GM21576 (cell line): Measurements from ENCODE around the gene DNAH1.
"Not testable (repeated sequence)": the region's sequence is repeated elsewhere in the genome, so short reads cannot be mapped to it uniquely, and the experiment has no call there.

Experiments used
- ATAC-seq: cut with Tn5 transposase; IDR thresholded peaks from one replicate; pipeline ENCODE4 v1.9.1; 2021; ENCODE audit warnings: mild to moderate bottlenecking, moderate library complexity; ENCODE audit not compliant: unreplicated experiment

Gene DNAH1

DNA sequence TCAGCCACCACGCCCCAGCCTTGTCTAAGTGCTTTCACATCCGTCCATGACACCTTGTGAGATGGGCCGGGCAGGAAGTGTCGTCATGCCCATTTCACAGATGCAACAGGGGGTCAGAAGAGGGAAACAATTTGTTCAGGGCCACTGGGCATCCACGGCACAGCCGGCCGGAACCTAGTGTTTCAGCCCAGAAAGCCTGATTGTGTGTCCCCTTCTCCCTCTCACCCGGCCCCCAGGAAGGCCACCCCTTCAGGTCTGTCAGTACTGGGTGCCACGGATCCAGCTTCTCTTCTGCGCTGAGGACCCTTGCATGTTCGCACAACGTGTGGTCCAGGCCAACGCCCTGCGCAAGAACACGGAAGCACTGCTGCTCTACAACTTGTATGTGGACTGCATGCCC lies 15.8 kb downstream of the DNAH1 start:
- no peak for ATAC-seq

DNA sequence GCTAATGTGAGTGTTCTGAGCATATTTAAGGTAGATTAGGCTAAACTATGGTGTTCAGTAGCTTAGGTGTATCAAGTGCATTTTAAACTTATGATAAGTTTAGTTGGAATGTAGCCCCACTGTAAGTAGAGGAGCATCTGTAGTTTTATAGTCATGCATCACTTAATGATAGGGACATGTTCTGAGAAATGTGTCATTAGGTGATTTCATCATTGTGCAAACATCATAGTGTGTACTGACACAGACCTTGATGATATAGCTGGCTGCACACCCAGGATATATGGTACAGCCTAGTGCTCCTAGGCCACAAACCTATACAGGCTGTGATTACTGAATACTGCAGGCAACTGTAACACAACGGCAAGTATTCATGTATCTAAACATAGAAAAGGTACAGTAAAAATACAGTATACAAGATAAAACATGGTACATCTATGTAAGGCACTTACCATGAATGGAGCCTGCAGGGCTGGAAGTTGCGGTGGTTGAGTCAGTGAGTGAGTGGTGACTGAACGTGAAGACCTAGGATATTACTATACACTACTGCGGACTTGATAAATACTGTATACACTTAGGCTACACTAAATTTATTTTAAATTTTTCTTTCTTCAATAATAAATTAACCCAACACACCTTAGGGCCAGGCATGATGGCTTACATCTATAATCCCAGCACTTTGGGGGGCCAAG lies 17.9 kb downstream of the DNAH1 start:
- no peak for ATAC-seq

DNA sequence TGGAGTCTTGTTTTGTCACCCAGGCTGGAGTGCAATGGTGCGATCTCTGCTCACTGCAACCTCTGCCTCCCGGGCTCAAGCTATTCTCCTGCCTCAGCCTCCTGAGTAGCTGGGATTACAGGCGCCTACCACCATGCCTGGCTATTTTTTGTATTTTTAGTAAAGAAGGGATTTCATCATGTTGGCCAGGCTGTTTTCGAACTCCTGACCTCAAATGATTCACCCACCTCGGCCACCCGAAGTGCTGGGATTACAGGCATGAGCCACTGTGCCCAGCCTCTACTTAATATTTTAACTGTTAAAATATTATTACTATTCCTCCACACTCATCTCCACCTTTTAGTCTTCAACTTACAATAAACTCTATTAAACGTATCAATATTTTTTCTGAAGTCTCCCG lies 22.0 kb downstream of the DNAH1 start:
- not testable (repeated sequence) for ATAC-seq

DNA sequence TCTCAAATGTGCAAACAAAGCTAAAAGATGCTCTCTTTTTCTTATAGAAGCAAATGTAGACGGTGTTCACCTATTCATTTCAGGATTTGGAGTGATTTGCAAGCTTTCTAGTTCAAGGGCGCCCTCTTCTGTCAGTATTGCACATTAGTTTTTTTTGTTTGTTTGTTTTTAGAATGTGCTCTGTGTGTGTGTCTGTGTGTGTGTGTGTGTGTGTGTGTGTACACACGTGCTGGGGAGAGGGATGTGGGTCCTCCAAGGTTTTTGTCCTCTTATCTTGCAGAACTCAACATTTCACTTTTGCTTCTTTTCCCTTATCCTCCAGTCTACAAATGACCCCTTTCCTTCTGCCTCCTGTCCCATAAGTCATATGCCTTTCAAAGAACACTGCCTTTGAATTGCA lies 23.5 kb downstream of the DNAH1 start:
- no peak for ATAC-seq

DNA sequence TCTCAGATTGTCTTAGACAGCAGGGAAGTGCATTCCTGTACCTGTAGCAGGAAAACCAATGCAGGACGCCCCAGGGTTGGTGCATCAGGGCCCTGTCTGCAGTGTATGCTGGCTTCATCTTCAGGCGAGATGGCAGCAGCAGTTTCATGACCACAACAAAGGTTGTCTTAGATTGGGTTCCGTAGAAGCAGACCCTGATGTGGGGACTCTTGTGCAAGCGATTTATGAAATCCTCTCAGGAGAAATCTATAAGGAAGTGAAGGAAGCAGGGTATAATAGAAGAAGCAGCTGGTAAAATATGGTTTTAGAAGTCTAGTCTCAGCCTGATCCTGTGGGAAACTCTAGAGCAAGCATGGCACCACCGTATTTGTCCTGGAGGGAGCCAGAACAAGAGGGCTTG lies 25.0 kb downstream of the DNAH1 start:
- ATAC-seq: no peak

DNA sequence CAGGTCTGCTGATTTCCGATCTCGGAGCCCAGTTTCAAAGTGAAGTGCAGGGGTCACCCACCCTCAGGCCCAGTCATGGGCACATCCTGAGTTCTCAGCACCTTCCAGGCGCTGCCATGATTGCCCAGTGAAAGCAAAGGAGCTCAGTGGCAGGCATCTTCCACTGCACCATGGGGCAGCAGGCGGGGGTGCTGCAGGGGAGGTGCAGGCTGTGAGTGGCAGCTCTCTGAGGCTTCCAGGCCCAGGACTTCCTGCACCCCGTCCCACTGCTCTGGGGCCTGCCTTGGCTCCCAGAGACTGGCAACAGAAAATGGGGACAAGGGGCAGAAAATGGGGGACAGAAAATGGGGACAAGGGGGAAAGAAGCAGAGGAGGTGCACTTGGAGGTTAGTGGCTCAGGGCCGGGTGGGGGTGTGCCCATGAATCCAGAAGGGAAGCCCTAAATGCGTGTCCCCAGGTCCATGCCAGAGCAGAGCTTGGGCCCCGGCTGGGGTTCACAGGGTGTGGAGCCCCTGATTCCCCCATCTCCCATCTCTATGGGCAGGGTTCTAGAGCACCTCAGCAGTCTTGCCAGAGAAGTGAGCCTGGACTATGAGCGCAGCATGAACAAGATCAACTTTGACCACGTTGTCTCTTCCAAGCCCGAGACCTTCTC lies 28.0 kb downstream of the DNAH1 start:
- ATAC-seq: no peak

DNA sequence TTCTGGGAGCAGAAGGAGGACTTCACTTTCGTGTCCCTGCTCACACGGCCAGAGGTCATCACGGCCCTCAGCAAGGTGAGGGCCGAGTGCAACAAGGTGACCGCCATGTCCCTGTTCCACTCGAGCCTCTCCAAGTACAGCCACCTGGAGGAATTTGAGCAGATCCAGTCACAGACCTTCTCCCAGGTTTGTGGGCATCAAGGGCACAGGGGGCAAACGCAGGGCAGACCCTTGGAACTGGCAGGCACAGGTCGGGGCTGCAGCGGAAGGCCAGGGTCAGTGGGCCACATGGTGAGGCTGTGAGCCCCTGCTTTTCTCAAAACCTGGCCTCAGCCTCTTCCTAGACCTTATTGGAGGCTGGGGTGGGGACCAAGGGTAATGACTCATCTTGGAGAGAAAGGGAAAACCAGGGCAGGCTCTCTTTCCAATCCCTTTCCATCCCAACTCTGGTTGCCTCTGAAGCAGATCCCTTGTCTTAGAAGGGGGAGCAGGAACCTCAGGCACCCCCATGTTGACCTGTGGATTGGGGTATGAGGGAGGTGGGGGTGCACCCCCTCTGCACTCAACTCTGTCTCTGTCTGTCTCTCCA lies 29.5 kb downstream of the DNAH1 start:
- no peak for ATAC-seq

DNA sequence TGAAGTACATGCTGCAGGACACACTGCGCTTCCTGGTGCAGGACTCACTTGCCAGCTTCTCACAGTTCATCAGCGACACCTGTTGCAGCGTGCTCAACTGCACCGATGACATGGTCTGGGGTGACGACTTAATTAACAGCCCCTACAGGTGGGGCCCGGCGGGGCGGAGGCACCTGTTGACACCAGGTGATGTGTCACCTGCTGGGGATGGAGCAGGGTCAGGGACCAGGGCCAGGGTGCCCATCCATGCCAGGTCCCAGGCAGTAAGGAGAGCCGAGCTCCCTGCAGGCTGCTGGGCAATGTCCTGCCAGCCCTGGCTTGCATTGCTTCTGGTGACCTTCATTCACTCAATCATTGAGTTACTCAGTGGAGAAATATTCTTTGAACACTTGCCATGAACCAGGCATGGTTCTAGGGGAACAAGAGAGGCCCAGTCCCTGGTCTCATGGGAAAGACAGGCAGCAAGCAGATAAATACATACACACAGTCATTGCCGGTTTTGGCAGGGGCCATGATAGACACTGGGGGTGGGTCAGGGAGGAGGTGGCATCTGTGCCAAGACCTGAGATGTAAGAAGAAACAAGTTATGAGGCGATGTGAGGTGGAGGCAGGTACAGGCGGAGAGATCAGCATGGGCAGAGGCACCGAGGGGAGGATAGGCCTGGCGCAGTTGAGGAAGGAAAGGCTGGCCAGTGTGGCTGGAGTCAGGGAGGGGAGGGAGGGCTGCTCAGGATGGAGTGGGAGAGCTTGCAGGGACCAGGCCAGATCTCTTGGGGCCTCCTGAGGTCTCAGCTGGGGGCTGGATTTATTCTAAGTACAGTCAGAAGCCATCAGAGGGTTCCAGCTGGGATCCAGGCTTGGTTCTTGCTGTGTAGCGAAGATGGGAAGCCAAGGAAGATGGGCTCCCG lies 30.8 kb downstream of the DNAH1 start:
- no peak for ATAC-seq

DNA sequence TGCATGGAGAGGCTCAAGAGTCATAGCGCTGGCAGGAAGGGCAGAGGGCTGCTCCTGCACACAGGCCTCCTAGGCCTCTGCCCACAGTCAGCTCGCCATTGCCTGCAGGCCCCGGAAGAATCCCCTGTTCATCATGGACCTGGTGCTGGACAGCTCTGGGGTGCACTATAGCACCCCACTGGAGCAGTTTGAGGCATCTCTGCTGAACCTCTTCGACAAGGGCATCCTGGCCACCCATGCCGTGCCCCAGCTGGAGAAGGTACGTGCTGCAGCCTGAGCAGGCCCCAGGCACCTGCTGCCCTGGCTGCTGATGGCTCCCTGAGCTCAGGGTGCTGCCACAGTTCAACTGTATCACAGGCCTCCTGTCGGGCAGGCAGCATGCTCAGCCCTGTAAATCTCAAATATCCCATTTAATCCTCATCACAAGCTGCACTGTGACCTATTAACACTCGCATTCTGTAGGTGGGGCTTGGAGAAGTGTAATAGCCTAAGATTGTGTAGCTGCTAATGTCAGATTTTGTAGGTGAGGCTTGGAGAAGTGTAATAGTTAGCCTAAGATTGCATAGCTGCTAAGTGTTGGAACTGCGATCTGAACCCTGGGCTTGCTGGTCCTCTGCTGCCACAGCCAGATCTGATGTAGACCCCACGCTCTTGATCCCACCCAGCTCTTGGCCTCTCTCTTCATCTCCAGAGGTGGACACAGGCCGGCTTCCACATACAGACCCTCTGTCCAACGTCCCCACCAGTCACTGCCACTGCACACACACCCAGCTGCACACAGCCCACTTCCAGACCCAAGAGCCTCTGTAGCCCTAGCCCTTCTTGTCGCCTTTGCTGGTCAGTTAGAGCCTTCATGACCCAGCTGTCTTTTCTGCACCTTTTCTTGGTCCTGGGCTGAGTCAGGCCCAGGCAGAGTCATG lies 31.9 kb downstream of the DNAH1 start:
- no peak for ATAC-seq

DNA sequence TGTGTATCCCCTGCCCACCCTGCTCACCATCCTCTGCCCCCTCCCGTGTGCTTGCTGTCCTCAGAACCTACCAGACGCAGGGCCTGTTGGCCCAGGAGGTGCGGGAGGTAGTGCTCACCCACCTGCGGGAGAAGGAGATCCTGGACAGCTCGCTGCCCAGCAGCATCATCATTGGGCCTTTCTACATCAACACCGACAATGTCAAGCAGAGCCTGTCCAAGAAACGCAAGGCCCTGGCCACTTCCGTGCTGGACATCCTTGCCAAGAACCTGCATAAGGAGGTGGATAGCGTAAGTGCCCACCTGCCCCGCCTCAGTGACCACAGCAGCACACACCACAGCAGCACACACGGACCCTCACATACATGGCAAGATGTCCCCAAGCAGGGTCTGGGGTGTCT lies 33.0 kb downstream of the DNAH1 start:
- ATAC-seq: no peak

DNA sequence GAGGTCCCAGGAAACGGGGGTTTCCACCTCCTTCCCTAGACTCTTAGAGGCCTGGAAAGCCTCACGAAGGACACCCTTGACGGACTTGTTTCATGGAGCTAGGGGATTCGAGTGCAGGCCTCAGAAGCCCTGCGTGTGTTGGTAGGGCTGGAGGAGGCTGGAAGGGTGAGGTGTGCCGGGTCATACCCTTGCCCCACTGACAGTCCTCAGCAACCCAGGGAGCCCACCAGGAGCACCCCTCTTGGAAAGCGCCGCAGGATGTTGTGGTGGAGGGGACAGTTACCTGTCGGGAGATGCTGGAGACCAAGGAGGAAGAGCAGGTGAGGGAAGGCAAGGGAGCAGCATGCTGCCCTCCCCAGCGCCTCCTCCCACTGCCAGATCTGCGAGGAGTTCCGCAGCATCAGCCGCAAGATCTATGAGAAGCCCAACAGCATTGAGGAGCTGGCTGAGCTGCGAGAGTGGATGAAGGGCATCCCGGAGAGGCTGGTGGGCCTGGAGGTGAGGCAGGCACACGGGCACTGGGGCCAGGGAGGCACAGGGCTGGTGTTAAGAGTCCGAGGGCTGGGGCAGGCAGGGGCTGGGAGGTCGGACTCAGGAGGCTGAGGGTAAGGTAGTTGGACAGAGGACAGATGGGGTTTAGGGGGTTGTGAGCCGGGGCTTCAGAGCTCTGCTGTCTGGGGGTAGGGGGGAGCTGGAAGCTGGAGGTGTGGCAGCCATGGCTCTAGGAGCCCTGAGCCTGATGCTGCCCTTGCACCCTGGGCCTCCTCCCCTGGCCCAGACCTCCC lies 33.7 kb downstream of the DNAH1 start:
- no peak for ATAC-seq

DNA sequence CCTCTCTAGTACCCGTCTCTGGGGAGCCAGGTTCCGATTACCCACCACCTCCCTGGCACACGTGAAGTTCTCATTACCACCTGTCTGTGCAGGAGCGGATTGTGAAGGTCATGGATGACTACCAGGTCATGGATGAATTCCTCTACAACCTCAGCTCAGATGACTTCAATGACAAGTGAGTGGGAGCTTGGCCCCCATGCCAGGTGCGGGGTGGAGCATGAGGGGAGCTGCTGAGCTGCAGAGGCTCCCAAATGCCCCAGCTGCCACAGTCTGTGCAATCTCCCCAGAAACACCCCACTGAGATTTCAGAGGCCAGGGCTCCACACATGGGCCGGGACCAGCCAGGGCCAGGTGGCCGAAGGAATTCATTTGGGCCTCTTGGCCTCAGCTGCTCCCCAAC lies 34.3 kb downstream of the DNAH1 start:
- no peak for ATAC-seq

DNA sequence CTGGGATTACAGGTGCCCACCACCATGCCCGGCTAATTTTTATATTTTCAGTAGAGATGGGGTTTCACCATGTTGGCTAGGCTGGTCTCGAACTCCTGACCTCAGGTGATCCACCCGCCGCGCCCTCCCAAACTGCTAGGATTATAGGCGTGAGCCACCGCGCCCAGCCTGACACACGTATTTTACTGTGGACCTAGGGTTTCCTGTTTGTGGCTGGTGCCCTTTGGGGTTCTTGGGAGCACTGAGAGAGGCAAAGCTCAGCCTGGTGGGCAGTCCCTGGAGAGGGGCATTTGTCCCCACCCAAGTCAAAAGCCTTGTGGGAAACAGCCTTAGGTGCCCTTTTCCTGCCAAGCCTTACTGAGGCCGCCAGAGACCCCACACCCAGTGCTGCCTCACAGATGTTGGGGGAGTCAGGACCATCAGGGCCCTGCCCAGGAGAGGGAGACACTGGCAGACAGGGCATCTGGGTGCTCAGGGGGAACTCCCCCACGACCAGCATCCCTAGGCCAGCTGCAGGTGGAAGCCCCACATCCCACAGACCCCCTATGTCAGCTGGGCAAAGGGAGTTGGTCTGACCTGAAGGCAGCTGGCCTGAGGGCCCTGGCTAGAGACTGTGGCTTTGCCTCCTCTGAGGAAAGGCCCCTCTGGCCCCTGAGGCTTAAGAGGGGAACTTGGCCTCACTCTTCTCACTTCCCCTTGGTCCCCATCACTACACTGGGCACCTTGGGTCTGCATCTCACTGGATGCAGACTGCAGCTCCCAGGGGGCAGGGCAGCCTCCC lies 35.1 kb downstream of the DNAH1 start:
- no peak for ATAC-seq

DNA sequence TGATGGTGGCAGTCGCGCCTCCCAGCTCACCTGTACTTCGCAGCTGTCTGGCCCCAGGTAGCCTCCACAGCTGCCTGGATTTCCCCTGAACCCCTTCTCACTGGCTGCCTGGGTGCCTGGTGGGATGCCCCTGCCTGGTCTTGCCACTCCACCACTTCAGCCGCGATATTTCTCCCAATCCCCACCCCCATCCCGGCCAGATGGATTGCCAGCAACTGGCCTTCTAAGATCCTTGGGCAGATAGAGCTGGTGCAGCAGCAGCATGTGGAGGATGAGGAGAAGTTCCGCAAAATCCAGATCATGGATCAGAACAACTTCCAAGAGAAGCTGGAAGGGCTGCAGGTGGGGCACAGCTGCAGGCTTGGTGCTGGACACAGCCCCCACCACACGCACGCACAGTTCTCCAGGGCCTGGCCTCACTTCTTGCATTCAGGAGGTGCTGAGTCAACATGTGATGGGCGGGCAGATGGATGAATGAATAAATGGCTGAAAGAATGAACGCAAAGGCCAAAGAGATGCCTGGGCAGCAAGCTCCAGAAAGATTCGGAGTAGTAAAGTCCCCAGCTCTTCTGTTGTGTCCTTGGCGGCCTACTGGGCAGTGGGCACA lies 35.7 kb downstream of the DNAH1 start:
- no peak for ATAC-seq

DNA sequence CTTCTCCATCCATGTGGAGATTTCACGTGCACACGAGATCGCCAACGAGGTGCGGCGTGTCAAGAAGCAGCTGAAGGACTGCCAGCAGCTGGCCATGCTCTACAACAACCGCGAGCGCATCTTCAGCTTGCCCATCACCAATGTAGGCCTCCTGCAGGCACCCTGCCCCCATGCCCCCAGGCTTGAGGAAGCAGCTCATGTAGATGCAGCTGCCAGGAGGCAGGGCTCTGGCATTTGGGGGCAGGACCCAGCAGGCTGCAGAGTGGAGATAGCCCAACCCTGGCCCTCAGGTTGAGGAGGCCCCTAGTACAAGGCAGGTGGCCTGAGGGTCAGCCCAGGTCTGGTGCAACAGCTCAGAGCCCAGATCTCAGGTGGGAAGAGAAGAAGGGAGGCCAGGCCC lies 36.4 kb downstream of the DNAH1 start:
- ATAC-seq: no peak

DNA sequence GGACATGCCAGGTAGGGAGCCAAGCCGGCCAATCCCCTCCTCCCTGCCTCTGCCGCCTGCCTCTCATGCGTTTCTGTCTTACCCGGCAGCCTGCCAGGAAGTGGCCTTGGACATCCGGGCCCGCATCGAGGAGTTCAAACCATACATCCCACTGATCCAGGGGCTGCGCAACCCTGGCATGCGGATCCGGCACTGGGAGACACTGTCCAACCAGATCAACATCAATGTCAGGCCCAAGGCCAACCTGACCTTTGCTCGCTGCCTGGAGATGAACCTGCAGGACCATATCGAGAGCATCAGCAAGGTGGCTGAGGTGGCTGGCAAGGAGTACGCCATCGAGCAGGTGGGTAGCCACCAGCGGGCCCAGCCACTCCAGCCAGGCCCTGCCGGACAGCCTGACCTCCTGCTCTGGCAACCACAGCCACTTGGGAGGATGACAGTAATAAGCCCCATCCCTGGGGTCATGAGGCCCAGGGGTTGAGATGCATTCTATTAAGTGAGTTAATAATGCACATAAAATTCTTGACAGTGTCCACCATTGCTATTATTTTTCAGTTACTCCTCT lies 37.3 kb downstream of the DNAH1 start:
- ATAC-seq: no peak

DNA sequence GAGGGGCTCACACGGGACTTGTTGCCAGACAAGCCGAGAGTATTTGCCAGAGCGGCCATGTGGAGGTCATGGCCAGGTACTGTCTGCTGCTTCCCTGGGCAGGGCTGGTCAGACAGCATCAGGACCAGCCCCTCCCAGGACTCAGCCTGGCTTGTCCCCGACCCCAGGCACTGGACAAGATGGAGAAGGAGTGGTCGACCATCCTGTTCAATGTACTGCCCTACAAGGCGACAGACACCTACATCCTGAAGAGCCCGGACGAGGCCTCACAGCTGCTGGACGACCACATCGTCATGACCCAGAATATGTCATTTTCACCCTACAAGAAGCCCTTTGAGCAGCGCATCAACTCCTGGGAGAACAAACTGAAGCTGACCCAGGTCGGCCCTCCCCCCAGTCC lies 38.6 kb downstream of the DNAH1 start:
- ATAC-seq: no peak

DNA sequence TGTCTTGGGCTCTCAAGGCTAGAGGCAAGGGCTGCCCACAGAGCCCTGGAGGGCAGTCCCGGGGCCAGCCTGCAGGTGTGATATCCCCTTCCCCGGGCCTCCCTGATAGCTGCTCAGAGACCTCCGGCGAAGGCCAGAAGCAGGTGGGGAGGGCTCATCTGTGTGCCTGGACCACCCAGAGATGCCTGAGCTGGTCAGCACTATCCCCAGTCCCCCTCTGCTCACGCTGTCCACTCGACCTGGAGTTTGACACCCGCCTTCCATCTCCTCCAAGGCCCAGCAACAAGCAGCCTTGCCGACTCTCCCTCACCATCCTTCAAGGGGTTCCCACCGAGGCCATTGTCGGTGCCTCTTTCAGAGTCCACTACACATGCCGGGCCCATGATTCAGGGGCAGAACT lies 39.4 kb downstream of the DNAH1 start:
- no peak for ATAC-seq
